ENCODE data around the gene GBF1. TPM values are rescaled to one million over a fixed set of nuclear protein-coding genes. Genes with fewer than 3 reads are reported as not detected.

The GBF1 gene
- total RNA-seq, 4 donors from 2014 or later = 31.4 to 64.2 (median 58.7) TPM

- Histone ChIP-seq H3K9me3 (no peaks in the 10 kb centered on the region), H3K4me3 (no peak overlapping the region), H3K27me3 (no peaks in the 10 kb centered on the region), H3K36me3 (peaks cover 0 to 25% of the 10 kb centered on the region in 2 donors), H3K4me1 (peaks cover 59 to 60% of the 10 kb centered on the region in 2 donors), H3K27ac (peak overlapping the region; percentile 54 to 85 (median 81))
- intact Hi-C loops (cut with DNase I; ENCODE audit: low total_unique reads) (no loop called here), in situ Hi-C loops (cut with MboI; ENCODE audit: low sequenced_read_pairs in 4 of 4) (no loop called here)
- DNase-seq (no peak), ATAC-seq (peak; percentile 80 to 83)
- no peak for TF ChIP-seq POLR2A (IDR thresholded peaks at IDR 0.05)
- TF ChIP-seq, protein P1, sequence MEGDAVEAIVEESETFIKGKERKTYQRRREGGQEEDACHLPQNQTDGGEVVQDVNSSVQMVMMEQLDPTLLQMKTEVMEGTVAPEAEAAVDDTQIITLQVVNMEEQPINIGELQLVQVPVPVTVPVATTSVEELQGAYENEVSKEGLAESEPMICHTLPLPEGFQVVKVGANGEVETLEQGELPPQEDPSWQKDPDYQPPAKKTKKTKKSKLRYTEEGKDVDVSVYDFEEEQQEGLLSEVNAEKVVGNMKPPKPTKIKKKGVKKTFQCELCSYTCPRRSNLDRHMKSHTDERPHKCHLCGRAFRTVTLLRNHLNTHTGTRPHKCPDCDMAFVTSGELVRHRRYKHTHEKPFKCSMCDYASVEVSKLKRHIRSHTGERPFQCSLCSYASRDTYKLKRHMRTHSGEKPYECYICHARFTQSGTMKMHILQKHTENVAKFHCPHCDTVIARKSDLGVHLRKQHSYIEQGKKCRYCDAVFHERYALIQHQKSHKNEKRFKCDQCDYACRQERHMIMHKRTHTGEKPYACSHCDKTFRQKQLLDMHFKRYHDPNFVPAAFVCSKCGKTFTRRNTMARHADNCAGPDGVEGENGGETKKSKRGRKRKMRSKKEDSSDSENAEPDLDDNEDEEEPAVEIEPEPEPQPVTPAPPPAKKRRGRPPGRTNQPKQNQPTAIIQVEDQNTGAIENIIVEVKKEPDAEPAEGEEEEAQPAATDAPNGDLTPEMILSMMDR (IDR thresholded peaks at IDR 0.05 in 4 of 5, conservative IDR thresholded peaks at IDR 0.05 in 1 of 5) = no peak
These were observed 15.9 kb downstream of the GBF1 start for GRCh38 chr10:102261196-102261595.

DNA sequence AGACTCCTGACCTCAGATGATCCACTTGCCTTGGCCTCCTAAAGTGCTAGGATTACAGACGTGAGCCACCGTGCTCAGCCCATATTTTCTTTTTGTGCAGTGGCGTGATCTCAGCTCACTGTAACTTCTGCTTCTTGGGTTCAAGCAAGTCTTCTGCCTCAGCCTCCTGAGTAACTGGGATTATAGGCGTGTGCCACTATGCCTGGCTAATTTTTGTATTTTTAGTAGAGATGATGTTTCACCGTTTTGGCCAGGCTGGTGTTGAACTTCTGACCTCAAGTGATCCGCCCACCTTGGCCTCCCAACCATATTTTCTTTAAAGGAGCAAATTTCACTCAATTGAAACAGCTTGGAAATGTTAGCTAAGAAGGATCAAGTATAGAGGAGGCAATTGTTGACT, 16.5 kb downstream of the GBF1 start:
- Histone ChIP-seq H3K27me3 (no peaks in the 10 kb centered on the region), H3K4me1 (peaks cover 65% of the 10 kb centered on the region in 2 donors), H3K9me3 (no peaks in the 10 kb centered on the region), H3K27ac (peak overlapping the region; percentile 54 to 85 (median 81)), H3K4me3 (no peak overlapping the region), H3K36me3 (peaks cover 0 to 25% of the 10 kb centered on the region in 2 donors)
- DNase-seq (peak in 1 of 2 donors; percentile 51), ATAC-seq (peak; percentile 48 to 55)
- in situ Hi-C loops (cut with MboI; ENCODE audit: low sequenced_read_pairs in 4 of 4) = no loop called here
- intact Hi-C loops (cut with DNase I; ENCODE audit: low total_unique reads) = no loop called here
- no peak for TF ChIP-seq POLR2A (IDR thresholded peaks at IDR 0.05)
- TF ChIP-seq, protein P1 (IDR thresholded peaks at IDR 0.05 in 4 of 5, conservative IDR thresholded peaks at IDR 0.05 in 1 of 5) = no peak

DNA sequence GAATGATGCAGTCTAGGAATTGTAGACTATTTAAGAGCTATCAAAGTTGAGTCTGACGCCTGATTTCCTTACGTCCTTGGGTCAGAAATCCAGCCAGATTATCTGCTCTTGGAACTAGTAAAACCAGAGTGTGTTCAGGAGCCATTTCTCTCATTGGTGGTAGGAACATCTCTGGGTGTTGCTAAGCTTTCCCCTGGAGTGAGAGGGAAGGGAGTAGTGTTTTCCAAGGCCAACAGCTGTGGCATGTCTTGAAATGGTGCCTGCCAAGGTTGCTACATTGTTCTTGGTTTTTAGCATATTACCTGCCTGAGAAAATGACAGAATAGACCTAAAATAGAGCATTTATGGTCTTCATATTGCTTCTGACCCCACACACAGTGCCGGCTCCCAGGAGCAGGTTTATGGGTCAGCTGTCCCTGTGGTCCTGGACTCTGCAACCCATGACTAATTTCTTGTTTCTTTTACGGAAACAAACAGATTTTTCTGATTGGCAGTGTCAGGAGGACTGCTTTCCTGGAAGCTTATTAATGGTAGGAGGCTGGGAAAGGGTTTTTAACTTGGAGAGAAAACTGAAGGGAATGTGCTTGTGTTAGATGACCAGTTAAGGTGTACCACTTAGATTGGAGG, 17.5 kb downstream of the GBF1 start:
- H3K27ac ChIP-seq = peak overlapping the region; percentile 54 to 85 (median 81)
- DNase-seq (no peak), ATAC-seq (no peak)
- H3K27me3 ChIP-seq = no peaks in the 10 kb centered on the region
- intact Hi-C loops (cut with DNase I; ENCODE audit: low total_unique reads) = no loop called here
- TF ChIP-seq POLR2A (IDR thresholded peaks at IDR 0.05) = no peak
- TF ChIP-seq, protein P1 (IDR thresholded peaks at IDR 0.05 in 4 of 5, conservative IDR thresholded peaks at IDR 0.05 in 1 of 5) = no peak
- H3K9me3 ChIP-seq = no peaks in the 10 kb centered on the region
- no peak overlapping the region for H3K4me3 ChIP-seq
- H3K36me3 ChIP-seq = peaks cover 0 to 25% of the 10 kb centered on the region in 2 donors
- peaks cover 69 to 71% of the 10 kb centered on the region in 2 donors for H3K4me1 ChIP-seq
- in situ Hi-C loops (cut with MboI; ENCODE audit: low sequenced_read_pairs in 4 of 4) = no loop called here

- in situ Hi-C loops (cut with MboI; ENCODE audit: low sequenced_read_pairs in 4 of 4) = no loop called here
- Histone ChIP-seq H3K4me1 (peaks cover 80 to 86% of the 10 kb centered on the region in 2 donors), H3K27me3 (no peaks in the 10 kb centered on the region), H3K9me3 (no peaks in the 10 kb centered on the region), H3K4me3 (no peak overlapping the region), H3K27ac (peak overlapping the region in 3 of 4 donors; percentile 82 to 85 (median 85)), H3K36me3 (peaks cover 0 to 19% of the 10 kb centered on the region in 2 donors)
- intact Hi-C loops (cut with DNase I; ENCODE audit: low total_unique reads) = no loop called here
- DNase-seq = no peak
- ATAC-seq = no peak
- TF ChIP-seq, protein P1 (IDR thresholded peaks at IDR 0.05 in 4 of 5, conservative IDR thresholded peaks at IDR 0.05 in 1 of 5) = no peak
- TF ChIP-seq POLR2A (IDR thresholded peaks at IDR 0.05) = no peak
These were observed 19.0 kb downstream of the GBF1 start for GRCh38 chr10:102264371-102264770.

Measured in gastrocnemius medialis (tissue), 4 donors.